GM21526 (cell line): ENCODE results near the gene AOC3.
"Not testable (repeated sequence)": the region's sequence is repeated elsewhere in the genome, so short reads cannot be mapped to it uniquely, and the experiment has no call there.

Experiments
- ATAC-seq: cut with Tn5 transposase; IDR thresholded peaks from one replicate; pipeline ENCODE4 v1.9.1; 2021; ENCODE audit warnings: moderate library complexity; ENCODE audit not compliant: unreplicated experiment, low FRiP score

The AOC3 gene

DNA sequence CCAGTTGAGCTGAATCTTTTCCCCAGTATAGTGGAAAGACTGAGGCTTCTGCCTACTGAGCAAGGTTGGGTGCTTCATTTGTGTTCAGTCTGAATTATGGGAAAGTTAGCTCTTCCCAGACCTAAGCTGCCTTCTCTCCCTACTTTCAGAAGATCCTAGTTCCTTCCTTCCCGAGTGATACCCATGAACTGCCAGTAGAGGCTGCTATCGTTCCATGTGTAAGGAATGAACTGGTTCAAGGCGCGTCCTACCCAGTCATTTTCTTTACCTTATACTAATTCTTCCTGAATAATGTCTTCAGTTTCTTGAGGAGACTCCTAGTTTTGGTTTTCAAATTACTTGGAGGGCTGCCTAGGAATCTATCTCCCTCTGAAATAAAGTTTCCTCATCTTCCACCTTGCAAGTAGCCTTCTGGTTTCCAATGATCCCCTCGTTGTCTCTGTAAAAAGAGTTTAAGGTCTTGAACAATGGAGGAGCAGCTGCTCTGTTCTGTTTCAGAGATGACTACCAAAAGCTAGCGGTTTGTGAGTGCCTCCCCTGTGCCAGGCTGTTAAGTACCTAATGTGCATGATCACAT lies 7.6 kb upstream of the AOC3 start:
- ATAC-seq, result no peak

DNA sequence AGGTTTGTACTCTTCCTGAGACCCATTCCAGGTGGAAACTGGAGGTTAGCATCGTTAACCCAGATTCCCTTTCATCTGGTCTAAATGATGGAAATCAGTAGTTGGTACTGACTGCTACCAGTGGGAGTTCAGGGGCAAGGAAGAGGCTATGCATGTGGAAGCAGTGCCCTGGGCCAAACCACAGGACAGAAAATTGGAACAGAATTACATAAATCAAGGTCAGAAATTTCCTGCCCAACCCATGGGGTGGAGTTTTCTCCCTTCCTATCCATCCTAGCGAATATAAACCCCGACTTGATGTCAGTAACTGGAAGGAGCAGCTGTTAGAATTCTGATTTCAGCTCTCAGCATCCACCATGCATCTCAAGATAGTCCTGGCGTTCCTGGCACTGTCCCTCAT lies 6.7 kb upstream of the AOC3 start, which contains the start of gene AOC2:
TSS of gene AOC2 (plus strand) at position 310 of the 400 bp plus-strand sequence. CDS start at position 357, 47 bp downstream.
- ATAC-seq, result no peak

DNA sequence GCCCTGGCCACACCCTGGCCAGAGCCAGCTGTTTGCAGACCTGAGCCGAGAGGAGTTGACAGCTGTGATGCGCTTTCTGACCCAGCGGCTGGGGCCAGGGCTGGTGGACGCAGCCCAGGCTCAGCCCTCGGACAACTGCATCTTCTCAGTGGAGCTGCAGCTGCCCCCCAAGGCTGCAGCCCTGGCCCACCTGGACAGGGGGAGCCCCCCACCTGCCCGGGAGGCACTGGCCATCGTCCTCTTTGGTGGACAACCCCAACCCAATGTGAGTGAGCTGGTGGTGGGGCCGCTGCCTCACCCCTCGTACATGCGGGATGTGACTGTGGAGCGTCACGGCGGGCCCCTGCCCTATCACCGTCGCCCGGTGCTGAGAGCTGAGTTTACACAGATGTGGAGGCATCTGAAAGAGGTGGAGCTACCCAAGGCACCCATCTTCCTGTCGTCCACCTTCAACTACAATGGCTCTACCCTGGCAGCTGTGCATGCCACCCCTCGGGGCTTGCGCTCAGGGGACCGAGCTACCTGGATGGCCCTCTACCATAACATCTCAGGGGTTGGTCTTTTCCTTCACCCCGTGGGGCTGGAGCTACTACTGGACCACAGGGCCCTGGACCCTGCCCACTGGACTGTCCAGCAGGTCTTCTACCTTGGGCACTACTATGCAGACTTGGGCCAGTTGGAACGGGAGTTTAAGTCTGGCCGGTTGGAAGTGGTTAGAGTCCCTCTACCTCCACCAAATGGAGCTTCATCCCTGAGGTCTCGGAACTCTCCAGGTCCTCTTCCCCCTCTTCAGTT lies 6.0 kb upstream of the AOC3 start:
- ATAC-seq, result no peak

DNA sequence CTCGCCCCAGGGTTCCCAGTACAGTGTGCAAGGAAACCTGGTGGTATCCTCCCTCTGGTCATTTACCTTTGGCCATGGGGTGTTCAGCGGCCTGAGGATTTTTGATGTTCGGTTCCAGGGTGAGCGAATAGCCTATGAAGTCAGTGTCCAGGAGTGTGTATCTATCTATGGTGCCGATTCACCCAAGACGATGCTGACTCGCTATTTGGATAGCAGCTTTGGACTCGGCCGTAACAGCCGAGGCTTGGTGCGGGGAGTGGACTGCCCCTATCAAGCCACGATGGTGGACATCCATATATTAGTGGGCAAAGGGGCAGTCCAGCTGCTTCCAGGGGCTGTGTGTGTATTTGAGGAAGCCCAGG lies 5.5 kb upstream of the AOC3 start:
- no peak for ATAC-seq

DNA sequence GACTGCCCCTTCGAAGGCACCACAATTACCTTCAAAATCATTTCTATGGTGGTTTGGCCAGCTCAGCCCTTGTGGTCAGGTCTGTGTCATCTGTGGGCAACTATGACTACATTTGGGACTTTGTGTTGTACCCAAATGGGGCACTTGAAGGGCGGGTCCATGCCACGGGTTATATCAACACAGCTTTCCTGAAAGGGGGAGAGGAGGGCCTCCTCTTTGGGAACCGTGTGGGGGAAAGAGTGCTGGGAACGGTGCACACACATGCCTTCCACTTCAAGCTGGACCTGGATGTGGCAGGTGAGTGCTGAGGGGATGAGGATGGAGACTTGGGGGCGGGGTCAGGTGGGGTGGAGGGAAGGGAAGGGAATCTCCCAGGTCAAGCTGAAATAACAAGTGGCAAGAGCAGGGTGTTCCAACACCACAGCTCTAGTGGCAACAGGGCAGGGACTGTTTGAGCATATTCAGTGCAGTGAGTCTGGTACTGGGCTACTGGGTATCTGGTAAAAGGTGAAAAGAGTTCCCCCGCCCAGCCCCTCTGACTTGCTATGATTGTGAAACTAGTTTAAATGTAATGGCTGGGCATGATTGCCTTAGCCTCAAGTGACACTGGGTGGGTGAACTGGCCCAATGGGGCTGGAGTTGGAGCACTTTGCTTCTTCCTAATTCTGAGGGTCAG lies 4.9 kb upstream of the AOC3 start:
- no peak for ATAC-seq

DNA sequence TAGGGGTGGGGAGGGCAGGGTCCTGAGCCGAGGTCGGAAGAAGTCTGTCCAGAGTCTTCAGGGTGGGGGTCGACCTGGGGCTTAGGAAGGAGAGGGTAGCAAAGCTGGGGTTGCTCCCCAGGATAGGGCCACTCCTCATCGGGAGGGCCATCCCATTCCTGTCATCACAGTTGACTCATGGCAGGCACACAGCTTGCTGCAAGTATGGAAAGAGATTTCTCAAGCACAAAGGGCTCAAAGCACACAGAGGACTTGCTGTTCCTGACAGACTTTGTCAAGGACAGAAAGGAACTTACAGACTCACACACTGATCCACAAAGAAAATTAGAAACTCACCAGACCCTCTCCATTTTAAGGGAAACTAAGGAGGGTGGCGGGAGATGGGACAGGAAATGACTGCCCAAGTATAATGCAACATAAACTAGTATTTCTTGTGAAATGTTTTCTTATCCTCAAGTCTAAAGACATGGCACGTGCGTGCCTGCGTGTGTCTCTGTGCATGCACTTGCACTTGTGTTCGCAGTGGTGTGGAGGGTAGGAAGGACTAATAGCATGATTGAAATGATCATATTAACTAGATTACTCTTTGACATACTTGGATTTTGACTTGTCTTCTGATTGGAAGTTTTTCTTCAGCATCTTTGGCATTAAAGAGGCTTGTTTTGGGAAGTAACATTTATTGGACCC lies 4.3 kb upstream of the AOC3 start:
- ATAC-seq, result no peak

DNA sequence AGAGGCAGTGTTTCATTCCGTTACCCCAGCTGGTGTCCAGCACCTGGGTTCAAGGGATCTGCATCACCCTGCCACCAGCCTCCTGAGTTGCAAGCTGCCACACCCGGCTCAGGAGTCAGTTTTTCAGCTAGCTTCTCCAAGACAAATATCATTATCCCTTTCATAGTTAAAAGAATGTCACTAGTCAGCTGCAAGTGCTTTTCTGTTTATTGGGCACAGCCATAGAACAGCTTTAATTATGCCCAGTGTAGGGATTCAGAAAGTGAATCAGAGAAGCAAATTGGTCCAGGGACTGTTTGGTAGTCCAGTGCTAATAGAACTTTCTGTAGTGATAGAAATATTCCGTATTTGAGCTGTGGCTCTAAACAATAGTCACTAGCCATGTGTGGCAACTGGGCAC lies 2.9 kb upstream of the AOC3 start:
- no peak for ATAC-seq

DNA sequence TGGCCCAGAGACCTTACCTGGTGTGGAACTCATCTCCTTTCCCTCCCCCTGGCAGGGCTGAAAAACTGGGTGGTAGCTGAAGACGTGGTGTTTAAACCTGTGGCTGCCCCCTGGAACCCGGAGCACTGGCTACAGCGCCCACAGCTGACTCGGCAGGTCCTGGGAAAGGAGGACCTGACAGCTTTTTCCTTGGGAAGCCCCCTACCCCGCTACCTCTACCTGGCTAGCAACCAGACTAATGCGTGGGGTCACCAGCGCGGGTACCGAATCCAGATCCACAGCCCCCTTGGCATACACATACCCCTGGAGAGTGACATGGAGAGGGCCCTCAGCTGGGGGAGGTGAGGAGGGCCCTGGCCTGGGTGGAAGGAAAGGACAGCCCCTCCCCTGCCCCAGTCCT lies 2.0 kb upstream of the AOC3 start:
- ATAC-seq, result no peak

DNA sequence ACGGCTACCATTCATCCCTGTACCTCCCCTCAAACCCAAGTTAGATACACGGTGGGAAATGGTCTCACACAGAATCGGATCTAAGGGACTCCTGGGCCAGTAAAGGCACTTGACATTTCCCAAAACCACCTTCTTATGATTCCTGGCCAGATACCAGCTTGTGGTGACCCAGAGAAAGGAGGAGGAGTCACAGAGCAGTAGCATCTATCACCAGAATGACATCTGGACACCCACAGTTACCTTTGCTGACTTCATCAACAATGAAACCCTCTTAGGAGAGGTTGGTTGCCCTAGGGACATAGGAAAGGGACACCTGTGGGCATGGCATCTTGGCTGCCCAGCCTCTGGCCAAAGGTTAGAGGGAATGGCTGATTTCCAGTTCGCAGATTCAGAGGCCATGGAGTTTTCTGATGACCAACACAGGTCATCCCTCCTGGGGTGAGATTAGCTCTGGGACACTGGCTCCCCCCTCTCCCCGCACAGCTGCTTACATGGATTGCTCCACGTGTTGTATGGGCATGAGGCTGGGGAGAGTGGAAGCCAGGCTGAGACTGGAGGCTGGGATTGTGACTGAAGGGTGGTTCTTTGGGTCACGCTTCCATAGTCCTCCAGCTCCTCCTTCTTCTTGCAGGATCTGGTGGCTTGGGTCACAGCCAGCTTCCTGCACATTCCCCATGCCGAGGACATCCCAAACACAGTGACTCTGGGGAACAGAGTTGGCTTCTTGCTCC lies 1.4 kb upstream of the AOC3 start:
- ATAC-seq, result no peak

DNA sequence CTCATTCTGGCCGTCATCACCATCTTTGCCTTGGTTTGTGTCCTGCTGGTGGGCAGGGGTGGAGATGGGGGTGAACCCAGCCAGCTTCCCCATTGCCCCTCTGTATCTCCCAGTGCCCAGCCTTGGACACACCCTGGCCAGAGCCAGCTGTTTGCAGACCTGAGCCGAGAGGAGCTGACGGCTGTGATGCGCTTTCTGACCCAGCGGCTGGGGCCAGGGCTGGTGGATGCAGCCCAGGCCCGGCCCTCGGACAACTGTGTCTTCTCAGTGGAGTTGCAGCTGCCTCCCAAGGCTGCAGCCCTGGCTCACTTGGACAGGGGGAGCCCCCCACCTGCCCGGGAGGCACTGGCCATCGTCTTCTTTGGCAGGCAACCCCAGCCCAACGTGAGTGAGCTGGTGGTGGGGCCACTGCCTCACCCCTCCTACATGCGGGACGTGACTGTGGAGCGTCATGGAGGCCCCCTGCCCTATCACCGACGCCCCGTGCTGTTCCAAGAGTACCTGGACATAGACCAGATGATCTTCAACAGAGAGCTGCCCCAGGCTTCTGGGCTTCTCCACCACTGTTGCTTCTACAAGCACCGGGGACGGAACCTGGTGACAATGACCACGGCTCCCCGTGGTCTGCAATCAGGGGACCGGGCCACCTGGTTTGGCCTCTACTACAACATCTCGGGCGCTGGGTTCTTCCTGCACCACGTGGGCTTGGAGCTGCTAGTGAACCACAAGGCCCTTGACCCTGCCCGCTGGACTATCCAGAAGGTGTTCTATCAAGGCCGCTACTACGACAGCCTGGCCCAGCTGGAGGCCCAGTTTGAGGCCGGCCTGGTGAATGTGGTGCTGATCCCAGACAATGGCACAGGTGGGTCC lies 607 bp downstream of the AOC3 start:
- not testable (repeated sequence) for ATAC-seq

DNA sequence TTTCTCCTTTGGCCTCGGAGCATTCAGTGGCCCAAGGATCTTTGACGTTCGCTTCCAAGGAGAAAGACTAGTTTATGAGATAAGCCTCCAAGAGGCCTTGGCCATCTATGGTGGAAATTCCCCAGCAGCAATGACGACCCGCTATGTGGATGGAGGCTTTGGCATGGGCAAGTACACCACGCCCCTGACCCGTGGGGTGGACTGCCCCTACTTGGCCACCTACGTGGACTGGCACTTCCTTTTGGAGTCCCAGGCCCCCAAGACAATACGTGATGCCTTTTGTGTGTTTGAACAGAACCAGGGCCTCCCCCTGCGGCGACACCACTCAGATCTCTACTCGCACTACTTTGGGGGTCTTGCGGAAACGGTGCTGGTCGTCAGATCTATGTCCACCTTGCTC lies 1.4 kb downstream of the AOC3 start:
- no peak for ATAC-seq

DNA sequence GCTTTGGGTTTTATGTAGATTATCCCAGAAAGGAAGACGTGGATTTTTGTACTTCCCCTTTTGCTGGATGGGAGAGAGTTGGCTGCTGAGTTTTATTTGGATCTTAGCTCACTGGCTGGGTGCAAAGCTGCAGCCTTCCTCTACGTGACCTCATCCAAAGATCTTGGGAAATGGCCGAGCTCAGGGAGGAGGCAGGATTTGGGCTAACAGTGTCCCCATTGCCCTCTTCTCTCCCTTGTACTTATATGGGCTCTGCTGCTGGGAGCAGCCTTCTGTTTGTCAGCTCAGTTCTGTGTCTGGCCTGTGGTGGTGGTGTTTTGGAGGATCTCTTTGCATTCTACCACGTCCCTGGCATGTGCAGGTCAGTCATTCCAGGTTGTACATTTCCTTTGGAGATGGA lies 2.0 kb downstream of the AOC3 start:
- no peak for ATAC-seq

DNA sequence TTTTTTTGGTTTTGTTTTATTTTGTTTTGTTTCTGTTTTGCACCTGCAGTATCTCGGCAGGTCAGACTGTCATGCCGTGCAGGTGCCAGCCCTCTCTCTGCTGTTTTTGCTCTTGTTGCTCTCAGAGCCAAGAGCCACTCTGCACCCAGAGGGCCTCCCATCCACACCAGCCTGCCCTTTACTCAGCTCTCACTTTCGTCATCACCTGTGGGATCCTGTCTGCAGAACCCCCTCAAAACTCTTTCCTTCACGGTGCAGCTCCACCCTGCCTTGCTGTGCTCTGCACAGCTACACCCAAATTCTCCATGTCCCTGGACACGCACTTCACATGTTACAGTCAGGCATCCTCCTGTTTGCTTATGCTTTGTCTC lies 2.6 kb downstream of the AOC3 start:
- ATAC-seq, result no peak

DNA sequence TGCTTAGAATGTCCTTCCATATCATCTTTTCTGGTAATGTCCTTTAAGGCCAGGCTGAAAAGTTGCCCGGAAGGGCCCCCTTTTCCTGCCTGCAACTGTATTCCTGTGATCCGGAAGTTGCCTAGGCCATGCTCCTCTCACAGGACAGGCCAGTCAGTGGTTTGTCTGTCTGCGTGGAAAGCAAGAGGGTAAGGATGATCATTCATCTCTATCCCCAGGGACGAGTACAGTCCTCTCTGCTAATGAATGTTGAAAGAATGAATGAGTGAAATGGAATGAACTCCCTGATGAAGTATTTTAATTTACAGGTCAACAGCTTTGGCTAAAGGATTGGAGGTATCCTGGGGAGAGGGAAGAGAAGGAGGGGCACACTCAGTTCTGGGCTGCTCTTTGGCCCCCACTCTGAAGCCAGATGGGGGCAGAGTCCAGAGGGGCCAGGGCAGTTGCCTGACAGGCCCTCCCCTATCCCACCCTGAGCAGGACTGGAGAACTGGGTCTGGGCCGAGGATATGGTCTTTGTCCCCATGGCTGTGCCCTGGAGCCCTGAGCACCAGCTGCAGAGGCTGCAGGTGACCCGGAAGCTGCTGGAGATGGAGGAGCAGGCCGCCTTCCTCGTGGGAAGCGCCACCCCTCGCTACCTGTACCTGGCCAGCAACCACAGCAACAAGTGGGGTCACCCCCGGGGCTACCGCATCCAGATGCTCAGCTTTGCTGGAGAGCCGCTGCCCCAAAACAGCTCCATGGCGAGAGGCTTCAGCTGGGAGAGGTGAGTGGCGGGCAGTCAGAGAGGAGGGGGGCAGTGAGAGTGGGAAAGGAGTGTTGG lies 3.2 kb downstream of the AOC3 start:
- ATAC-seq, result no peak

DNA sequence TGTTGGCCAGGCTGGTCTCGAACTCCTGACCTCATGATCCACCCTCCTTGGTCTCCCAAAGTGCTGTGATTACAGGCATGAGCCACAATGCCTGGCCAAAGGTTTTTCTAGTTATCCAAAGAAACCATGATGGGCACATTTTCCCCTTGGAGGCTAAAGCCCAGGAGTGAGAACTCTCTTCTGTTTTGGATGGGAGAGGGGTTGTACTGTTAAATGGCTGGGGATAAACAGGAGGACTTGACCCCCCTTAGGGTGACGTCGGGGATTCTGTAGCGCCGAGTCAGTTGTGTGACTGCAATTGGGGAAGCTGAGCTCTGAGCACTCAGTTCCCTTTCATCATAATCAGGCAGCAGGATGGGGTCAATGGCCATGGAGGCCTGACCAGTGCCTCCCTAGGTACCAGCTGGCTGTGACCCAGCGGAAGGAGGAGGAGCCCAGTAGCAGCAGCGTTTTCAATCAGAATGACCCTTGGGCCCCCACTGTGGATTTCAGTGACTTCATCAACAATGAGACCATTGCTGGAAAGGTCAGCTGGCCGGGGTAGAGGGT lies 4.1 kb downstream of the AOC3 start:
- ATAC-seq, result no peak

DNA sequence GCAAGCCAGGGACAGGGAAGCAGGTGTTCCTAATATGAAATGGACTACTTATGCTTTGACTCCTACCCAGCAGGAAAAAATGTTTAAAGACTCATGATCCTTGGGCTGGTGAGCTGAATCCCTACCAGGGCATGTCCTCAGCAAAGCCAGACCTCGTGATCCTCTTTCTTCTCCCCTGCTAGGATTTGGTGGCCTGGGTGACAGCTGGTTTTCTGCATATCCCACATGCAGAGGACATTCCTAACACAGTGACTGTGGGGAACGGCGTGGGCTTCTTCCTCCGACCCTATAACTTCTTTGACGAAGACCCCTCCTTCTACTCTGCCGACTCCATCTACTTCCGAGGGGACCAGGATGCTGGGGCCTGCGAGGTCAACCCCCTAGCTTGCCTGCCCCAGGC lies 5.1 kb downstream of the AOC3 start:
- not testable (repeated sequence) for ATAC-seq

DNA sequence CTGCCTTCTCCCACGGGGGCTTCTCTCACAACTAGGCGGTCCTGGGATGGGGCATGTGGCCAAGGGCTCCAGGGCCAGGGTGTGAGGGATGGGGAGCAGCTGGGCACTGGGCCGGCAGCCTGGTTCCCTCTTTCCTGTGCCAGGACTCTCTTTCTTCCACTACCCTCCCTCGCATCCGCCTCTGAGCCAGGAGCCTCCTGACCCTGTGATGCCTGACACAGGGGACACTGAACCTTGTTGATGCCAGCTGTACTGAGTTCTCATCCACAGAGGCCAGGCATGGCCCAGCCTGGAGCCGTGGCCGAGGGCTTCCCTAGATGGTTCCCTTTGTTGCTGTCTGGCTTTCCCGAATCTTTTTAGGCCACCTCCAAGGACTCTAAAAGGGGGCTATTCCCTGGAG lies 5.5 kb downstream of the AOC3 start:
- ATAC-seq, result not testable (repeated sequence)

DNA sequence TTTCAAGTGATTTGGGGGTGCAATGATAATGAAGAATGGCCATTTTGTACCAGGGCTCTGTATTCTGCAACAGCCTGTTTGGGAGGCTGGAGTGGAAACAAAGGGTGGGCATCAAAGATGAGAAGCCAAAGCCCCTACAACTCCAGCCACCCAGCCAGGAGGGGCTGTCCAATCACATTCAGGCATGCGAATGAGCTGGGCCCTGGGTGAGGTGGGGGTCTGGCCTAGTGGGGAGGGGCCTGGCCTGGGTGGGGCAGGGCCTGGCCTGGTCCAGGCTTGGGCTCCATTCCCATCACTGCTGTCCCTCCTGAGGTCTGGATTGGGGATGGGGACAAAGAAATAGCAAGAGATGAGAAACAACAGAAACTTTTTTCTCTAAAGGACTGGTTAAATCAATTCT lies 6.4 kb downstream of the AOC3 start:
- no peak for ATAC-seq

DNA sequence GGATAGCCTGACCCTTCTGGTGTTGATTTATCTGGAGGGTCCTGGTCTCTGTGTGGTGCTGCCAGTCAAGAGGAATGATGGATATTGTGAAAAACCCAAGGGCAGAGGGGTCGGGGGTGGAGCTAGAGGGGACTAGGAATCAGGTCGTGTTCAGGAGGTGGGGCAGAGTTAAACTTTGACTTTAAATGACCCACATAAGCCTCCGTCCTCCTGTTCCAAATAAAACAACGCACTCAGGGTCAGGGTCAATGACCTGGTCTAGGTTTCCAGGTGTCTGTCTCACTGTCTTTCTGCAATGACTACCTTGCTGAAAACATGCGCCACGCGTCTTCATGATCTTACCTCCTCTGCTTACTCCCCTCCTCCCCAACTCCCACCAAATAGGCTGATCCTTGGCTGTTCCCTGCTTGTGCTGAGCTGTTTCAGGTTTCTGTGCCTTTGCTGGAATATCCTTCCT lies 14.7 kb downstream of the AOC3 start:
- ATAC-seq, result no peak
